IPS-18a (cell line): ENCODE measurements around the gene IL7R.
A peak's percentile ranks its signal among the peaks of the same experiment; 100 is the strongest.

Source experiments
- H3K27ac ChIP-seq: one replicate; pipeline ENCODE4 v1.5.1; 2013; ENCODE audit warnings: low read length
- H3K27me3 ChIP-seq: one replicate; pipeline ENCODE4 v1.6.1; 2013; ENCODE audit warnings: mild to moderate bottlenecking, low read length; ENCODE audit not compliant: control insufficient read depth, insufficient read depth
- H3K36me3 ChIP-seq: one replicate; pipeline ENCODE4 v1.6.1; 2013; ENCODE audit warnings: low read depth, low read length; ENCODE audit not compliant: control insufficient read depth
- H3K4me1 ChIP-seq: one replicate; pipeline ENCODE4 v1.6.1; 2013; ENCODE audit warnings: low read depth, low read length; ENCODE audit not compliant: control insufficient read depth
- H3K4me3 ChIP-seq: one replicate; pipeline ENCODE4 v1.5.1; 2013; ENCODE audit warnings: low read length
- H3K9ac ChIP-seq: one replicate; pipeline ENCODE4 v1.6.1; 2013; ENCODE audit warnings: mild to moderate bottlenecking, low read length, moderate library complexity
- H3K9me3 ChIP-seq: one replicate; pipeline ENCODE4 v1.6.1; 2013; ENCODE audit warnings: low read depth, low read length; ENCODE audit not compliant: control insufficient read depth

Gene IL7R

DNA sequence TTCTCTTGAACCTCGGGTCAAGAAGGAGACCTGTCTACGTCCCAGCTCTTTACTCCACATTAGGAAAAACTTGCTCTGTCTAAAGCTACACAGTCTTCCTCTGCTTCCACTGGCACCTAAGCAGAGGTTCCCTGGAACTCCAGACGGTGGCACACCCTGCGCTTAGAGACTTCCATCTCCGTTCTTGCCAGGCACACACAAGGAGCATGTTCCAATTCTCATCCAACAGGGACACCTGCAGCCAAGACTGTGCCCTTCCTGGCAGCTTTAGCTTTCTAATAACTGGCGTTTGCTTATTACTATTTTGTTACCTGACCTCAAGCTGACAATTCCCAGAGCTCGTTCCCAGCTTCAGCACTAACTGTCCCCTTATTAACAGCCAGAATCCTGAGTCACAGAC, 65.8 kb downstream of the IL7R start:
- H3K4me1 ChIP-seq, result no peaks in the 10 kb centered on the region
- no peak overlapping the region for H3K27ac ChIP-seq
- peaks cover 41% of the 10 kb centered on the region for H3K27me3 ChIP-seq
- H3K36me3 ChIP-seq, result no peaks in the 10 kb centered on the region
- H3K9ac ChIP-seq, result no peak overlapping the region
- no peaks in the 10 kb centered on the region for H3K9me3 ChIP-seq
- H3K4me3 ChIP-seq, result no peak overlapping the region

DNA sequence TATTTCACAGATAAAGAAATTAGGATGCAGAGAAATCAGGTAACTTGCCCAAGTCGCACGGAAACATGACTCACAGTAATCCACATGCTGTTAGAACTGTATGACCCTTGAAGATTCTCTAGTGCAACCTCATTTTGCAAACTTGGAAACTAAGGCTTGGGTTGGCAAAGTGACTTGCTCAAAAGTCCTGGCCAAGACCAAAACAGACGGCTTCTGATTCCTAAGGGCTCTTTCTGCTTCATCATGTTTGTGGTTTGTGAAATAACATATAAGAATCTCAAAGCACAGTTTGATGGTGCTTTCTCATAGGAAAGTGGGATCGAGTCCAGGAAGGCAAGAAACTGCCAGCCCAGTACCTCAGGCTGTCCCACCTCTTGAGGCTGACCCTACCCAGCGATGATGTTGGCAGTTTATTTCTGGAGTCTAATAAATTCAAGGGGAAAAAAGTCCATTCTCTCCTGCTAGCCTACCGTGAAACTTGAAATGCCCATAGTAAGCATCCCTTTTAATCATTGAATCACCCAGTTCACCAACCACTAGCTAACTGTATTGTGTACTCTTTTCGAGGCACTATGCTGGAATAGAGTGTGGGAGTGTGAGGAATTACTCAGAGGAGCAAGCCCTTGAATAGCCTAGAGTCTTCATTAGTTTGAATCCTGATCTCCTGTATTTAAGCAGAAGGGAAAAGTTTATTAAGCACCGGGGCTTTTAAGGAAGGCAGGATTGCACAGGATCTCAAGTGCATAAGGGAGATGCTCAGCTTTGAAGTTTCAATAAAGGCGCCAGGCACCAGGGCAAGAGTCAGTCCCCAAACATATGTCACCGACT, 67.6 kb downstream of the IL7R start:
- H3K27ac ChIP-seq, result no peak overlapping the region
- H3K4me1 ChIP-seq, result no peaks in the 10 kb centered on the region
- no peaks in the 10 kb centered on the region for H3K36me3 ChIP-seq
- no peak overlapping the region for H3K9ac ChIP-seq
- H3K27me3 ChIP-seq, result peaks cover 41% of the 10 kb centered on the region
- no peak overlapping the region for H3K4me3 ChIP-seq
- no peaks in the 10 kb centered on the region for H3K9me3 ChIP-seq

DNA sequence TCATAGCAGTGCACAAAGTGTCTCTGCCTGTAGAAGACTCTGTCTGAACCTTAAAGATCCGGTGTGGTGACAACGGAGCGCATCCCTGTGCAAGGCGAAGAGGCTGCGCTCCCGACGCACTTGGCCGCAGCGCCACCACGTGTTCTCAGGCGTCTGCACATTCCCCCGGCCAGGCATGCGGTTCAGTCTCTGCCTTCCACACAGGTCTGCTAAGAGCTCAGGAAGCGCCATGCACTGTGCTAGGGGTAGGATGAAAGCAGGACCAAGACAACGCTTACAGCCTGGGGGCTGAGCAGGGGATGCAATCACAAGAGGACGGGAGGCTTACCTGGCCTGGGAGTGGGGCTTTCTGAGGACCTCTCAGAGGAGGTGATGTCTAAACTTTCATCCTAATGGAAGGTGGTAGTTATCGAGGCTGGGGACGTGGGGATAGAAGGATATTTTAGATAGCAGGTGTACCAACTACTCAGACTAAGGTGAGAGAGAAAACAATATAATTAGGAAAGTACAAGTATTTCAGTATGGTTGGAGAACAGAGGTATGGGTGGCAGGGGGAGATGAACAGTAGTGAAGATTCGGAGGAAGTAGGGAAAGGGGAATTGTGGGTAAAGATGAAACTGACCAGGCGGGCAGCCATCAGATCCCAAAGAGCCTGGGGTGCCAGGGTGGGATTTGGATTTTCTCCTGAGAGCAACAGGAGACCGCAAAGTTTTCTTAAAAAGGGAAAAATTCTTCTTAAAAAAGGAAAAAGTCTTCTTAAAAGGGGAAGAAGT, 68.4 kb downstream of the IL7R start:
- H3K4me3 ChIP-seq, result no peak overlapping the region
- H3K27ac ChIP-seq, result no peak overlapping the region
- H3K36me3 ChIP-seq, result no peaks in the 10 kb centered on the region
- H3K27me3 ChIP-seq, result peaks cover 41% of the 10 kb centered on the region
- H3K9me3 ChIP-seq, result no peaks in the 10 kb centered on the region
- H3K4me1 ChIP-seq, result no peaks in the 10 kb centered on the region
- no peak overlapping the region for H3K9ac ChIP-seq

DNA sequence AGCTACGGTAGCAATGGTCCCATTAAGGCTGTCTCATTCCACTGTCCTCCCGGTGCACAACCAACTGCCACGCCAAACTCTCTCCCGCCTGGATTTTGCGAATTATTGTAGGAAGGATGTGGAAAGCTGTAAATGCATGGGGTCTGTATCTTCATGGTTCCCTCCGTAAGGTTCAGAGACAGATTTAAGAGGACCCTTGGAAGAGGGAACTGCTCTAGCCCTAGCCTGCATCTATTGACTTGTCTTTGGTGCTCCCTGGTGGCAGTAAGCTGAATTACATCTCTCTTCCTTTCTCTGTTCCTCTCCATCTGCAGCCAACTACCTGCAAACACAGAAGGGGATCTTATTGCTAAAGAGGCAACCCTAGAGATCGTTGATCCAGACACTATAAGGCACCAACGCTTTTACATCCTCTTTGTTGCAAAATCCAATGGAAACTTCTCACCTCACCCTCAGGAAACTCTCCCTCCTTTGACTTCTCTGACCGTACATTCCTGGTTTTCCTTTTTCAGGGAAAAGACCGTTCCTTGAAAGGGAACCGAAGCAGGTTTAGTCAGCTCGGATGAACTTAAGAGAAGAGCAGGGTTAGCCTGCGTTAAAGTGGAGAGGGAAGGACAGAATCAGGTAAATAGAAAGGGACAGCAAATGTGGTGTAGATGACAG, 69.8 kb downstream of the IL7R start:
- Histone ChIP-seq H3K4me1 (no peaks in the 10 kb centered on the region), H3K27me3 (peaks cover 41% of the 10 kb centered on the region), H3K9me3 (no peaks in the 10 kb centered on the region), H3K36me3 (no peaks in the 10 kb centered on the region), H3K27ac (no peak overlapping the region), H3K9ac (no peak overlapping the region), H3K4me3 (peak overlapping the region; percentile 12)
